Stimulated activated CD4-positive, alpha-beta T cell treated with anti-CD3 and anti-CD28 coated beads, Interleukin-4, amount 100 ng/mL, for 1 hour (primary cell): ENCODE results near the gene IL13.
"Not testable (repeated sequence)": the region's sequence is repeated elsewhere in the genome, so short reads cannot be mapped to it uniquely, and the experiment has no call there.

ENCODE experiments used
- DNase-seq: peaks from one replicate; pipeline ENCODE4 v3.0.0-alpha.2; 2020

IL13 gene

DNA sequence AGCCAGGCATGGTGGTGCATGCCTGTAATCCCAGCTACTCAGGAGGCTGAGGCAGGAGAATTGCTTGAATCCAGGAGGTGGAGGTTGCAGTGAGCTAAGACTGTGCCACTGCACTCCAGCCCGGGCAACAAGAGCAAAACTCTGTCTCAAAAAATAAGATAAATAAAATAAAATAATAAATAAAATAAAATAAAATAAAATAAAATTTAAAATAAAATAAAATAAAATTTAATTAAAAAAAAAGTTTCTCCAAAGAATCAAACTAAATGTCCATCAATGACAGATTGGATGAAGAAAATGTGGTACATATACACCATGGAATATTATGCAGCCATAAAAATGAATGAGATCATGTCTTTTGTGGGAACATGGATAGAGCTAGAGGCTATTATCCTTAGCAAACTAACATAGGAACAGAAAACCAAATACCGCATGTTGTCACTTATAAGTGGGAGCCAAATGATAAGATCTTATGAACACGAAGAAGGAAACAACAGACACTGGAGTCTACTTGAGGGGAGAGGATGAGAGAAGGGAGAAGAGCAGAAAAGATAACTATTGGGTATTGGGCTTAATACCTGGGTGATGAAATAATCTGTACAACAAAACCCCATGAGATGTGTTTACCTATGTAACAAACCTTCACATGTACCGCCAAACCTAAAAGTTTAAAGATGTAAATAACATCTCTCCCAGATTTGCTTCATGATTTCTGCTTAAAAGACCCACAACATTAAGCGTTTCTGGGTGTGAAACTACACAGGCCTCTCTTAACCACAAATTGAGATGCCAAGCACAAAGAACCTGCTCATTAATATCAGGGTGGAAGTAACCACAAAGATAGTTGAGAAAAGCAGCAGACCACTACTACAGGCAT lies 34.0 kb downstream of the IL13 start:
- DNase-seq = not testable (repeated sequence)

DNA sequence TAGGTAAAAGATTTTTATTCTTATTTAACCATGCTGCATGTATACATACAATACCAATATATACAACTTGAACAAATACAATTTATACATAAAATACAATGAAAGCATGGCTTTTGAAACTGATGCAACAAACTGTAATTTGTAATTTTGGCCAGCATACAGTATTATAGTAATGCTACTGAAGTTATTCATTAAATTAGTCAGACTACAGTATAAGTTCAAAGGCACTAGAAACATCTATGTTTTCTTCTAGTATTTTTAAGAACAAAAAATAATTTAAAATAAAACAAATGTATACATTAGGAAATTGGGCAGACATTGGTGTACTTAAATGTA lies 34.6 kb downstream of the IL13 start:
- no peak for DNase-seq

DNA sequence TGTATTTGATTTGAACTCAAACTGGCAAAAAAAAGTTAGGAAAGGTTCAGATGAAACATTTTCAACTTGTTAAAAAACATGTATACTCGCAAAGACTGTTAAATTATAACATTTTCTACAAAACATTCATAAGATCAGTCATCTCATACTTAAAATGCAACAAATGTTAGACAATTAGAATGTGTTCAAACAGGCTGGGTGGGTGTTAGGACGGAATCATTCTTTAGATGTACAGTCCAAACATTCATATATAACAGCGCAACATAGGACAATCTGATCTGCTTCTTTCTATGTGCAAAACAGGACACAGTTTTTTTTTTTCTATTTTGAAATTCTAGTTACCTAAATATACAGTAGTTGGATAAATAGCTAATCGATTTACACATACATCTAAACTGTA lies 38.0 kb downstream of the IL13 start:
- no peak for DNase-seq

DNA sequence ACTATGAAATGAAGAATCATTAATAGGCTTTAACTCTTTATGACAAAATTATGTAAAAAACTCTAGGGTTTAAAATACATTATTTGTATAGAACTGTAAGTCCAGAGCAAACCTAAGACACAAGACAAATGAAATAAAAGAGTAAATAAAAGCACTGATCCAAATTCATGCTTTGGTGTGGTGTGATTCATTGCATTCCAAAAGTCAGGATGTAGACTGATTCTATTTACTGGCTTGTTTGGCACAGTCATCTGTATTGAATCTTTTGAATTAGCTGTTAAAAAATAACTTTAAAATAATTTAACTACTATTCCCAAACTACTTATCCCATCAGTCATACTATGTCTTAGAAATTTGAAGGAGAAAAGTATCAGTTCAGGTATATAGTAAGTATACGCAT lies 46.9 kb downstream of the IL13 start:
- no peak for DNase-seq

DNA sequence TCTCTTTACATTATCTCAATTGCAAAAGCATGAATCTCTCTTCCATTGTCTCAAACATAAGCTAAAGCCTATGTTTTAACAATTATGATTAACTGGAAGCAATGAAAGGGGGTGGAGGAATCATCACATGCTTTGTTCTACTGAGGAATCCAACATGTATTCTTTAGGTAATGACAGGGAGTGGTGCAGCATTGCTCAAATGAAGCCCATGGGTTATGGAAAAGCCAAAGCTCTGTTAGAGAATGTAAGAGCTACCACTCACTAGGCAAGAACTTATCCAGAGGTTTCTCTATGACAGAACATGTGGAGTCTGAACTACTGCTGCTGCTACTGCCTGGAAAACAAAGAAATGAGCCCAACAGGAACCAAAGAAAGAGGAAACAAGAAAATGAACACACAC lies 50.7 kb downstream of the IL13 start:
- DNase-seq = no peak
